Epithelial cell of proximal tubule (primary cell): Measurements from ENCODE around the gene ZDHHC14. TPM values are rescaled to one million over a fixed set of nuclear protein-coding genes. Genes with fewer than 3 reads are reported as not detected.
"Not testable (repeated sequence)": the region's sequence is repeated elsewhere in the genome, so short reads cannot be mapped to it uniquely, and the experiment has no call there.

Experiments used
- DNase-seq: peaks from one replicate; pipeline ENCODE4 v3.0.0-alpha.2; 2011; ENCODE audit warnings: low read depth
- H3K4me3 ChIP-seq: 2 replicates; pipeline ENCODE4 v1.5.1; 2011; ENCODE audit warnings: low read depth, mild to moderate bottlenecking, low read length
- total RNA-seq: library from RNA; depleted of rRNA; stranded (reverse); fragments of >200 nt; gene quantifications from 2 replicates; pipeline ENCODE4 v1.2.3, GENCODE V29; 2015
- TF ChIP-seq, protein P1 (sequence below): conservative IDR thresholded peaks from 2 replicates; pipeline ENCODE4 v1.5.1; 2012; ENCODE audit warnings: low read depth, mild to moderate bottlenecking, low read length

Gene ZDHHC14
- total RNA-seq, 1 donor from 2014 or later = 21.4 TPM

DNA sequence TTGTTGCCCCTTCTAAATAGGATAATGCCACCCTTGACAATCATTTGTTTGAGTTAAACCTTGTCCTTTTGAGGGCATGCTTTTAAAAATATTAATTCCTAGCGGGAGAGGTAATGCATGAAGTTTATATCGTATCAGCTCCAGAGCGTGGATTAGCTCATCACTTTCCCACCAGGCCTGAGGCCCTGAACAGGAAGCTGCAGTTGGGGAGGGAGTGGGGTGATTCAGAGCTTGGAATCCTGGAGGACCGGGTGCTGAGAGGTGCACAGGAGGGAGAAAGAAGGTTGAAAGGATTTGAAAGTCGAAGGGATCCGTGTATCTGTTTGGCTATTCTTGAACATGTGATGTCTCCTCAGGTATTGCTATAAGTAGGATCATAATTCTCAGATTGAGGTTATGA is 25.0 kb downstream of the ZDHHC14 start:
- DNase-seq = no peak
- no peak overlapping the region for H3K4me3 ChIP-seq
- TF ChIP-seq, protein P1, sequence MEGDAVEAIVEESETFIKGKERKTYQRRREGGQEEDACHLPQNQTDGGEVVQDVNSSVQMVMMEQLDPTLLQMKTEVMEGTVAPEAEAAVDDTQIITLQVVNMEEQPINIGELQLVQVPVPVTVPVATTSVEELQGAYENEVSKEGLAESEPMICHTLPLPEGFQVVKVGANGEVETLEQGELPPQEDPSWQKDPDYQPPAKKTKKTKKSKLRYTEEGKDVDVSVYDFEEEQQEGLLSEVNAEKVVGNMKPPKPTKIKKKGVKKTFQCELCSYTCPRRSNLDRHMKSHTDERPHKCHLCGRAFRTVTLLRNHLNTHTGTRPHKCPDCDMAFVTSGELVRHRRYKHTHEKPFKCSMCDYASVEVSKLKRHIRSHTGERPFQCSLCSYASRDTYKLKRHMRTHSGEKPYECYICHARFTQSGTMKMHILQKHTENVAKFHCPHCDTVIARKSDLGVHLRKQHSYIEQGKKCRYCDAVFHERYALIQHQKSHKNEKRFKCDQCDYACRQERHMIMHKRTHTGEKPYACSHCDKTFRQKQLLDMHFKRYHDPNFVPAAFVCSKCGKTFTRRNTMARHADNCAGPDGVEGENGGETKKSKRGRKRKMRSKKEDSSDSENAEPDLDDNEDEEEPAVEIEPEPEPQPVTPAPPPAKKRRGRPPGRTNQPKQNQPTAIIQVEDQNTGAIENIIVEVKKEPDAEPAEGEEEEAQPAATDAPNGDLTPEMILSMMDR = no peak

- no peak for DNase-seq
- no peak overlapping the region for H3K4me3 ChIP-seq
- TF ChIP-seq, protein P1 = no peak
Measured at GRCh38 chr6:157406661-157407060, 25.7 kb downstream of the ZDHHC14 start.

- no peak overlapping the region for H3K4me3 ChIP-seq
- no peak for DNase-seq
- TF ChIP-seq, protein P1 = no peak
Measured at GRCh38 chr6:157407646-157408045, 26.7 kb downstream of the ZDHHC14 start.

- not testable (repeated sequence) for H3K4me3 ChIP-seq, DNase-seq
Measured at GRCh38 chr6:157408427-157408826, 27.4 kb downstream of the ZDHHC14 start.

GRCh38 chr6:157410045-157410444 is 29.1 kb downstream of the ZDHHC14 start:
- DNase-seq = no peak
- TF ChIP-seq, protein P1 = no peak
- no peak overlapping the region for H3K4me3 ChIP-seq

DNA sequence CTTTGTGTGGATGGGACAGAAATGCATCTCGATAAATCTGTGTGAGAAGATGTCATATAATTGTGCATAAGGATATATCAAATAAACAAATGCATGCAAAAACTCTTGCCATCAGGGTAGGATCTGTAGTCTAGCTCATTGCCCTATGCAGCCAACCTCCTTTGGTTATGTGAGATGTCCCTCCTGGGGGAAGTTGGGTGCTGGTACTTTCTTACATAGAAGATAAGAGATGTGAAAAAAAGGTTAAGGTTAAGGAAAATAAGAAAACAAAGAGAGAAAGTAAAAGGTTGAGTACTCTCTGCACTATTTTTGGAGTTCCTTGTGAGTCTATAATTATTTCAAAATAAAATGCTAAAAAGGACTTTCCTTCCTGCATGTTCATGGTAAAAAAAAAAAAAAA is 30.4 kb downstream of the ZDHHC14 start:
- no peak for DNase-seq
- TF ChIP-seq, protein P1 = no peak
- H3K4me3 ChIP-seq = no peak overlapping the region

DNA sequence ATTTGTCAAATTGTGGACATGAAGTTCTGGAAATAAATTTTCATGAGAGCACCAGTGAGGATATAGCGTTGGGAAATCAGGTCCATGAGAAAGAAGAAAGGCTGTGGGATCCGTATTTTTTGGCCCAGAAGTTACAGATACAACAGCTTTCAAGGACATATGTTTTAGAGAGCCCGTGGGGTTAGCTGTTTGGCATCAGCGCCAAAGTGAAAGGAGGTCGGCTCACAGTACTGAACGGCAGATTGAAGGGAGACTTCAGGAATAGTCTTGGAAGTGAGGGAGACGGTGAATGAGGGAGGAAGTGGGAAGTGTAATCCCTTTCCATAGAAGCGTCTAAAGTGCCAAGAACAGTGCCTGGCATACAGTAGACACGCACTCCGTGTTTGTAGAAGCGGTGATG is 31.8 kb downstream of the ZDHHC14 start:
- DNase-seq = no peak
- TF ChIP-seq, protein P1 = no peak
- no peak overlapping the region for H3K4me3 ChIP-seq

DNA sequence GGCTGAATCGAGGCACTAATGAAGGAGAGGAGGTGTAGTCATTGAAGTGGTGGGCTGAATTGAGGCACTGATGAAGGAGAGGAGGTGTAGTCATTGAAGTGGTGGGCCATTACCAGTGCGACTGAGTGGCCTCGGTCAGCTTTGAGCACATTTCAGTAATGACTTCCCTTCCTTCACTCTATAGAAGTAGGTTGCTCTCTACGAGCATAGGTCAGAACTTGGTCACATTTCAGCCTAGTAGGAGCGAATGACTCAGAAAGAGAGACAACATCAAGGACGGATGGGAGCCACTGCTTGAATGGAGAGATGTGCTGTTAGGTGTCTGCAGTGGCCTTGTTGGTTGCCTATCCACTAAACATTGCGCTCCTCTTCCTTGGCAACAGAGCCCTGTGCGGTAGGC is 39.5 kb downstream of the ZDHHC14 start:
- no peak overlapping the region for H3K4me3 ChIP-seq
- TF ChIP-seq, protein P1 = no peak
- no peak for DNase-seq
